ENCODE data around the gene IGFALS.
A peak's percentile ranks its signal among the peaks of the same experiment; 100 is the strongest.

IGFALS gene

GRCh38 chr16:1788095-1788707 is 5.3 kb downstream of the IGFALS start:
- DNase-seq, result no peak

GRCh38 chr16:1787322-1788094 is 6.0 kb downstream of the IGFALS start:
- no peak for DNase-seq

- no peak for DNase-seq
Observed at GRCh38 chr16:1787056-1787321, 6.5 kb downstream of the IGFALS start.

DNA sequence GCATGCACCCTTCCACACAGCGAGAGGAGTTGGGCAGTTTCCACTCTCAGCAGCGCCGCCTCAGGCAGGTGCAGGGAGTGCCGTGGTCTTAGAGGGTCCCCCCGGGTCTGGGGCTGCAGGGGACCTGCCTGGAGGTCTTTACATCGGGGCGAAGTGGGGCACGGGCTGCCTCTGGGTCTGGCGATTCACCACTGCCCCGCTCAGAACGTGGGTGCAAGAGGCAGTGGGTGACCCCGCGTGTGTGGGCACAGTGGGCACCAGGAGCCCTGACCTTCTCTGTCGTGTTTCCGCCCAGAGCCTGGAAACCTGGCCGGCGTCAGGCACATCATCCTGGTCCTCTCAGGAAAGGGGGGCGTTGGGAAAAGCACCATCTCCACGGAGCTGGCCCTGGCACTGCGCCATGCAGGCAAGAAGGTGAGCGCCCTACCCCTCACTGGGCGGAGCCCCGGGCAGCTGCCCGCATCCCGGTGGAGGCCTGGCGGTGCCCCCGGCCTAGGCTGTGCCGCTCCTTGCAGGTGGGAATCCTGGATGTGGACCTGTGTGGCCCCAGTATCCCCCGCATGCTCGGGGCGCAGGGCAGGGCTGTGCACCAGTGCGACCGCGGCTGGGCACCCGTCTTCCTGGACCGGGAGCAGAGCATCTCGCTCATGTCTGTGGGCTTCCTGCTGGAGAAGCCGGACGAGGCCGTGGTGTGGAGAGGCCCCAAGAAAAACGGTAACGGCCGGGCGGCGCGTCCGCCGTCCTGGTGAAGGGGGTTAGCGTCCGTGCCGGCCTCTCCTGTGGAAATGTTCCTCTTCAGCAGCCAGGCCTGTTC is 7.1 kb downstream of the IGFALS start:
- no peak for DNase-seq

DNA sequence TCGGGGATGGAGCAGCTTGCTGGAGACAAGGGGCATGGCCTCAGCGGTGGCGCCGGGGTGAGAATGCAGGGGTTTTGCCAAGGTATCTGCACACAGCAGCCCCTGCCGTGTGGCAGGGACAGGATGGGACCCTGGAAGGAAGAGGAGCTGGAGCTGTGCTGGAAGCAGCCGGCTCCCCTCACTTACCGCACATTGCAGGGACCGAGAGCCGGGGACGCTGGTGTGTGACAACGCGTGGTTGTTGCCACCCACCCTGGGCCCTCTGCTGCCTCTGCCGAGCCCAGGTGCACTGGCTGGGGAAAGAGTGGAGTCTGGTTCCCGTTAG is 7.7 kb downstream of the IGFALS start:
- no peak for DNase-seq

GRCh38 chr16:1784977-1785845 is 8.3 kb downstream of the IGFALS start:
- DNase-seq, result no peak

DNA sequence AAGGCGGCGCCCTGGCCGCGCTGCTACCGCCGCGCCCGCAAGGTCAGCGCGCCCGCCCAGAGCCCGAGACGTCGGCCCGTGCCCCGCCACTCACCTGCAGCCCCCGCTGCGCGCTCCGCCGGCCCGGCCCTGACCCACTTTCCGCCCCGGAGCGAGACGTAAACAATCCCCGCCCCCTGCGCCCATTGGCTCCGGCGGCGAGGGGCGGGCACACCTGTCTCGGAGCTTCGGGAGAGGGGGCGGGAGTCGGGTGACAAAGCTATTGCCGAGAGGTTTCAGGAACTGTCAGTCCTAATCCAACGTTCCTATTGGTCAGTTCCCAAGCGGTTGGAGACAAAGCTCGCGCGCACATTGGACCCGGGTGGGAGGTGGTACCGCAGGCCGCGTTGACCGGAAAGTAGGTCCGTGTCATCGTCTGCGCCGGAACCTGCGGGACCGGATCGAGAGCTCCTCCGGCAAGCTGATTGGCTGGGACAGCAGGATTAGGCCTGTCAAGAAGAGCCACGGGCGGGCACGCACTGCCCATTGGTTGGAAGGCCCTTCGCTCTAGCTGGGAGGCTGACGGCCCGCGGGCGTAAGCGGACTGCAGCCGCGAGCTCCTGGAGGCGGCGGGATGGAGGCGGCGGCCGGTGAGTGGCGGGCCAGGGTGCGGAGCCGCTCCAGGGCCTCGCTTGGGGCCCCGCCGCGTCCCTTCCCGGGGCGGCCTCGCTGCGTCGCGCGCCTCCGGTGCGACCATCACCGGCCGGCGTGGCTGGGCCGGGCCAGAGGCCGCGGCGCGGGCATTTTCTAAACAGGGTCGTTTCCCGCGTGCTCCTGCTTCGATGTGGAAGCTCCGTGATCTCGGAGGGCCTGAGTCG is 10.9 kb downstream of the IGFALS start, which contains the start of the genes NUBP2 and SPSB3:
Gene NUBP2 (plus strand): TSS at position 553 of the 857 bp plus-strand sequence. CDS start 61 bp downstream, at position 614.
Gene SPSB3 (minus strand): TSS at position 164 of the 857 bp plus-strand sequence. CDS start 1,088 bp downstream, outside the sequence.
- DNase-seq, result peak; percentile 92 to 94

- peak in 1 of 2 donors; percentile 22 for DNase-seq
Observed at GRCh38 chr16:1781758-1782407, 11.6 kb downstream of the IGFALS start.

DNA sequence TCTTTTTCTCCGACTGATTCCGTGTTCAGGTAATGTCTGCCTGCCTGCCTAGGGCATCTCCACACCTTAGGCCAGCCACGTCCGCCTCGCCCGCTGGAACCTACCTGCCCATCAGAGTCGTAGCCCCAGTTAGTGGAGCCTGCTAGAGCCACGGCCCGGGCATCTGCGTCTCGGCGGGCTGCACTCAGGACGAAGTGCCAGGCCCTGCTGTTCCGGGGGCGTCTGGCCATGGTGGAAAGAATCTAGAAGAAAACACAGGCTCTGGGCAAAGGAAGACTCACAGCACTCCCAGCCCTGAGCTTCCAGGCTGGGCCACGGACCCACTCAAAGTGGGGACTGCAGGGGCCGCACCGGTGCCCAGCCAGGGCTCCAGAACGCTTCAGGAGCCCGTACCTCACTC is 12.3 kb downstream of the IGFALS start:
- no peak for DNase-seq

DNA sequence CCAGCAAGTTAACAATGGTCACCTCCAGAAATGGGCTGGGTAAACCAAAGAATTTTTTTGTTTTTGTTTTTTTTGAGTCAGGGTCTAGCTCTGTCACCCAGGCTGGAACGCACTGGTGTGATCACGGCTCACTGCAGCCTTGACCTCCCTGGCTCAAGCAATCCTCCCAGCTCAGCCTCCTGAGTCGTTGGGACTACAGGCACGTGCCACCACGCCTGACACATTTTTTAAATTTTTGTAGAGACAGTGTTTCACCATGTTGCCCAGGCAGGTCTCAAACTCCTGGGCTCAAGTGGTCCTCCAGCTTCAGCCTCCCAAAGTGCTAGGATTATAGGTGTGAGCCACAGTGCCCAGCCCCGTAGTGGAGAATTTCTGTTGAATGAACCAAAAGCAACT is 12.8 kb downstream of the IGFALS start:
- no peak for DNase-seq

DNA sequence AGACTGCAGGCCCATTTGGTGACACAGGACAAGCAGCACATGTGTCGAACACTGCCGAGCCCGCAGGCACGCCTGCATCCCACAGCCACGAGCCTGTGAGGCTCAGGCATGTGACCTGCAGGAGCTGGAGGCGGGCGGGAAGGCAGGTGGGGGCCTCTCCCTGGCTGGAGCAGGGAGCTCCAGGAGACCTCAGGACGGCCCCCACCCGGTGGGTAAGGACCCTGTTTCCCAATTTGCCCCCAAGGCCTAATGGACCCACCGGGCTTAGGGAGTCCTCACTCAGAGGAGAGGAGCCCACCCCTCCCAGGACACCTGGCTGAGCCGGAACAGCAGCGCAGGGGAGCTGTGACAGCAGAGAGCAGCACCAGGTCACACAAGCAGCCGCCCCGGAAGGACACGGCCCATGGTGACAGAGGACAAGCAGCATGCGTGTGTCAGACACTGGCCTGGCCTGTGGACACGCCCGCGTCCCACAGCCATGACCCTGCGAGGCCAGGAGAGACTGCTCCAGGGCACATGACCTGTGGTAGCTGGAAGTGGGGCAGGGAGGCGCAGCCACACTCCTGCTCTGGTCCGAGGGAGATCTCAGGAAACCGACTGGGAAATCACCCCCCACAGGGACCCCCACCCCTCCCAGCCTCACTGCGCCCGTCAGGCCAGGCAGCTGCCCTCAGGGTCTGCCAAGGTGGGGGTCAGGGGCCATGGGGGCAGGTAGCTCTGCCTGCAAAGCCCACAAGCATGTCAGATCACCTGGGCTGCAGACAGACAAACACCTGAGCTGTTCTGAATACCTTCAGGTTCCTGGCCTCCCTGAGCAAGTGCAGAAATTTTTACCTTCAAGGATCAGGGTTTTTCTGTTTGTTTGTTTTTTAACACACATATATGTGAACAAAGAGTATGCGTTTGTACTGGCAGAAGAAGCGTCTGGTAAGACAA is 13.5 kb downstream of the IGFALS start:
- no peak for DNase-seq

DNA sequence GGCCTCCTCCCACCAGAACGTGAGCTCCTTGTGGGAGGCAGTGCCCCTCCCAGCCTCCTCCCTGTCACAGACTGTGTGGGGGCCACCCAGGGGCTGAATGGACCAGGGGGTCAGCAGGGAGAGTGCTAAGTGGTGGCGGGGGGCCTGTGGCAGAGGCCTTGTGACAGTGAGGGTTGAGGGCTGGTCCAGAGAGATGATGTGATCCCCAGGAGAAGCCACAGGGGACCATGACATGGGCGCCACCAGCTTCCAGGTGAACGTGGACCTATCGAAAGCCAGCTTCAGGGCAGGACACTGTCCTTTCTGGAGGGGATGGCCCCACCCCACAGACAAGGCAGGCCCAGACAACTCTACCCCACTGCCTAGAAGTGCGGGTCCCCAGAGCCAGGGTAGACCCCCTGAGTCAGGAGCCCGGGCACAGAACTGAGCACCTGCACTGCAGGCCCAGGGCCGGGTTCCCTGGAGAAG is 14.2 kb downstream of the IGFALS start:
- DNase-seq, result no peak

DNA sequence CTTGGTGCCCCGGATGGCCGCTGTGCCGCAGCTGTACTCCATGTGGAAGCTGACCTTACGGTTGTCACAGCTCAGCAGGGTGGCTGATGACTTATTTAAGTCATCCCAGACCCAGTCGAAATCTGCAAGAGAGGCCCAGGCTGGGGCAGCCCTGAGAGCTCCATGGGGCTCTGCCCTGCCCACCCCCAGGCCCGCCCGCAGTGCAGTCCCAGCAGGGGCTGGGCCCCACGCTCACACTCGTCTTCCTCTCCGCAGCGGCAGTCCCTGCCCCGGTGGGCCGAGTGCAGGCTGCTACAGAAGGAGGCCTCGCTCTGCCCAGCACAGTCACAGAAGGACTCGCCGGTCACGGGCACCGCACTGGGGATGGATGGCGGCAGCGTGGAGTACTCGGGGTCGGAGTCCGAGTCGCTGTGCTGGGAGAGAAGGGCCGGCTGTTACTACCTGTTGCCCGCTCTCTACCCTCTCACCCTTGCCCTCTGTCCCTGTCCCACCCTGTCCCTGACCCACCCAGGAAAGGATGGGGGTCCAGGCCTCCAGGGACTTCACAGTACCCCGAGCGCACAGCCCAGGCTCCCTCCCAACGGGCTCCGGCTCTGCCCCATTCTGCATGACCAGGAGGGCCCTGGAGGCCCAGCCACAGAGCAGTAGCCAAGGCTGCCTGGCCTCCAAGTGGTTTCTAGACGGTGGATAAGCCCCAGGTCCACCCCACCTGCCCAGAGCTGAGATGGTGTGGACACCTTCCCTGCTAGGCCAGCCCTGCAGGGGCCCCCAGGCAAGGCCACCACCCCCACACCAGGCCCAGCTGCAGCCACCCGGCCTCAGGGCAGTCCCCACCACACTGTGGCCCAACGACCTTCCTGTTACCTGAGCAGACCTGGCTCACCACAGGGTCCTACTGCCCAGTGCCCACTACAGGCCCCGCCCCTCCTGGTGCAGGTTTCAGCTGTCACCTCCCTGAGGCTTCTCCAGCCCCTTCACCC is 15.0 kb downstream of the IGFALS start:
- DNase-seq, result no peak

DNA sequence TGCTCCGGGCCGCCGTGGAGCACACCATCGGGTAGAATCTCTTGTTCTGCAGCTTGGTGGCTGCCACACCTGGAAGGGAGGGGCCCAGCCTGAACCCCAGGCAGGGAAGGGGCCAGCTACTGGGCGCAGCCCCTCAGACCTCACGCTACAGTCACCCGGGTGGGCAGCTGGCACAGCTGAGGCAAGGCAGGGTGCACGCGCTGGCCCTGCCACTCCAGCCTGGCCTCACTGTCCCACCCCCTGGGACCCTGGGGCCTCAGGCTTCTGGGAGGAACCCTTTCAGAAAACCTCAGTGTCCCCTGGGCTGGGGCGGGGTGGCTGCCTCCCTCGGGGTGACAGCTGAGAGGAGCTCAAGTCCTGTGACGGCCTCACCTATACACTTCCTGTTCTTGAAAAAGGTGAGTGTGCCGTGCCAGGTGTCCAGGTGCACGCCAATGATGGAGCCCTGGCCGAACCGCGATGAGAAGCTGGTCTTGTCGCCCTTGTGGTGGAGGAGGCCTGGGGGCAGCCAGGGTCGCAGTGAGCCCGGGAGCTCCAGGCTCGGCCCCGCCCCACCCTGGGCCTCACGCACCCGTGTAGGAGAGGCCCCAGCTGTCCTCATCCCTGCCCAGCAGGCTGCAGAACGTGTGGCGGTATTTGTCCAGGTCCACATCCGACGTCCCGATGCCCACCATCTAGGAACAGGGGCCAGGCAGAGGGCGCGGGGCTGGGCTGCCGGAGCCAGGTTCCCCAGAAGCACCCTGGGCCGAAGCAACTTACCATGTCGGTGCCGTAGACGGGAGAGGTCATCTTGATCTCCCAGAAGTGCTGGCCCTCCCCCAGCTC is 15.9 kb downstream of the IGFALS start:
- DNase-seq, result no peak

- DNase-seq, result no peak
Observed at GRCh38 chr16:1776991-1777374, 16.5 kb downstream of the IGFALS start.

- DNase-seq, result no peak
Observed at GRCh38 chr16:1776672-1776955, 16.9 kb downstream of the IGFALS start.

DNA sequence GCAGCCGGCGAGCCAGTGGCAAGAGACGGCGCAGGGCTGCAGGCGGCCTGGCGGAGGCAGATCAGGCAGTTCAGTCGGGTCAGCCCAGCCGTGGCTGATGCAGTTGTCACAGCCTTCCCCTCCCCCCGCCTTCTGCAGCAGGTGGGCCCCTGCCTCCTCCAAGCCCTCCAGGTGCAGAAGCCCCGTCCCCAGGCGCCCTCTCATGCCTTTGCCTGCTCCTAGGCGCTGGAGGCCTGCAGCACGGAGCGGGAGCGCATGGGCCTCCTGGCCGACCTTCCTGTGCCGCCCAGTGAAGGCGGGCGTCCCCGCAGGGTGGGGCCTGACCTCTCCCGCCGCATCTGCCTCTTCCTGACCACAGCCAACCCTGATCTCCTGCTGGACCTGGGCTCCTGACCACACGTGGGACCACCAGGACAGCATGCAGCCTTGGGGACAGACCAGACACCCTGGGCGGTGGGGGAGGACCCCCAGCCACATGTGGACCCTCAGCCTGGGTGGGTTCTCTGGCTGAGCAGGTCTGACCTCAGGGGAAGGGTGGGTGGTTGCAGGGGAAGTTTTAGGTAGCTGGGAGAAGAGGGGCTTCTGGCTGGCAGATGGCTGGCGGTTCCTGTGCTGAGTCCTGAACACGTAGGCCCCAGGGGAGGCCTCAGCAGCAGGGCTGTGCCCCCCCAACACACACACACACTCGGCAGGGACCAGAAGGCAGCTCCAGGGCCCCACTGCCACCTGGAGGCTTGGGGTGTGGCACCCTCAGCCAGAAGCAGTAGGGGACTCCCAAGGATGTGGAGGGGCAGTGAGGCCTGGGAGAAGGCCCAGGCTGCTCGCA is 17.4 kb downstream of the IGFALS start:
- no peak for DNase-seq
